C4-2B (cell line): ENCODE data around the gene PIGQ.

Source experiments
- H3K27ac ChIP-seq: fragments of 450-650 bp; 2 replicates; pipeline ENCODE4 v1.5.1; 2017
- ZFX ChIP-seq: fragments of 450-650 bp; IDR thresholded peaks from 2 replicates; pipeline ENCODE4 v1.6.1; 2017
- TF ChIP-seq, protein P1 (sequence below): fragments of 450-650 bp; conservative IDR thresholded peaks from 2 replicates; pipeline ENCODE4 v1.5.1; 2017; ENCODE audit warnings: mild to moderate bottlenecking

PIGQ gene

DNA sequence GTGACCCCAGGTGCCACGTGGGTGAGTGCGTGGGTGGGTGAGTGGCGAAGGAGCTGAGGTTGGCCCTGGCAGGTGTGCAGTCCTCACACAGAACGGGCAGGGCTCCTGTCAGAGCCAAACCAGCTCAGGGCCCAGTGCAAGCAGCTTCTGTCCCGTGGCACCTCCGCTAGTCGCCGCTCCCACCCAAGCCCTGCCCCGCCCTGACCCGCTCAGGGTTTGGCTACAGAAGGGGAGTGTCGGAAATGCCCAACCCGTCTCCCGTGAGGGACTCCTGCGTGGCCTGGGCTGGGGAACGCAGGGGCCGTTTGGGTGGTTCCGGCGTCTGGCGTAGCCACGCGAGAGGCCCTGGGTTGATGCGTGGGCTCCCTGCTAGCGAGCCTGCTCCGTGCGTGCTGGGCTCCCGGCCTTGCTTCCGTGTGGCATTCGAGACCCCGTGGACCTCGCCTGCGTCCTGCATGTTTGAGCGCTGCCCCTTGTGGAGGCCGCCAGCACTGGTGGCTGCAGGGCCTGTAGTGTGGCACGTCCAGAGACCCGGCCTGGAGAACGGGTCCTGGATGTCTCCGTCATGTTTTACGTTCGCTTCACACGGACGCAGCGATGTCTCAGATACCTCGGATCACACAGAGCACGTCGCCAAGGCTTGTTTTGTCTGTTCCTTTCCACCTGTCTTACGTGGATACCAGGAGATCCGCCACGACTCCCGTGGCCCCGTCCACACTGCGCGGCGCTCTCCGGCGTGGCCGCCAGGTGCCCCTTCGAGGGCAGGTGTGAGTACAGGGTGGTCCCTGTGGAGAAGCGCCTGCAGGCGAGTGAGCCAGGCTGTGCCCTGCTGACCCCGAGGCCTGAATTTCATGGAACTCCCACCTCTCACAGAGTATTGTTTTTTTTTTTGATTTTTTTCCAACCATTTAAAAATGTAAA is 32.1 kb upstream of the PIGQ start:
- no peak overlapping the region for H3K27ac ChIP-seq
- TF ChIP-seq, protein P1, sequence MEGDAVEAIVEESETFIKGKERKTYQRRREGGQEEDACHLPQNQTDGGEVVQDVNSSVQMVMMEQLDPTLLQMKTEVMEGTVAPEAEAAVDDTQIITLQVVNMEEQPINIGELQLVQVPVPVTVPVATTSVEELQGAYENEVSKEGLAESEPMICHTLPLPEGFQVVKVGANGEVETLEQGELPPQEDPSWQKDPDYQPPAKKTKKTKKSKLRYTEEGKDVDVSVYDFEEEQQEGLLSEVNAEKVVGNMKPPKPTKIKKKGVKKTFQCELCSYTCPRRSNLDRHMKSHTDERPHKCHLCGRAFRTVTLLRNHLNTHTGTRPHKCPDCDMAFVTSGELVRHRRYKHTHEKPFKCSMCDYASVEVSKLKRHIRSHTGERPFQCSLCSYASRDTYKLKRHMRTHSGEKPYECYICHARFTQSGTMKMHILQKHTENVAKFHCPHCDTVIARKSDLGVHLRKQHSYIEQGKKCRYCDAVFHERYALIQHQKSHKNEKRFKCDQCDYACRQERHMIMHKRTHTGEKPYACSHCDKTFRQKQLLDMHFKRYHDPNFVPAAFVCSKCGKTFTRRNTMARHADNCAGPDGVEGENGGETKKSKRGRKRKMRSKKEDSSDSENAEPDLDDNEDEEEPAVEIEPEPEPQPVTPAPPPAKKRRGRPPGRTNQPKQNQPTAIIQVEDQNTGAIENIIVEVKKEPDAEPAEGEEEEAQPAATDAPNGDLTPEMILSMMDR = no peak; the same call in 1 of the 2 replicates
- TF ChIP-seq ZFX = no peak

DNA sequence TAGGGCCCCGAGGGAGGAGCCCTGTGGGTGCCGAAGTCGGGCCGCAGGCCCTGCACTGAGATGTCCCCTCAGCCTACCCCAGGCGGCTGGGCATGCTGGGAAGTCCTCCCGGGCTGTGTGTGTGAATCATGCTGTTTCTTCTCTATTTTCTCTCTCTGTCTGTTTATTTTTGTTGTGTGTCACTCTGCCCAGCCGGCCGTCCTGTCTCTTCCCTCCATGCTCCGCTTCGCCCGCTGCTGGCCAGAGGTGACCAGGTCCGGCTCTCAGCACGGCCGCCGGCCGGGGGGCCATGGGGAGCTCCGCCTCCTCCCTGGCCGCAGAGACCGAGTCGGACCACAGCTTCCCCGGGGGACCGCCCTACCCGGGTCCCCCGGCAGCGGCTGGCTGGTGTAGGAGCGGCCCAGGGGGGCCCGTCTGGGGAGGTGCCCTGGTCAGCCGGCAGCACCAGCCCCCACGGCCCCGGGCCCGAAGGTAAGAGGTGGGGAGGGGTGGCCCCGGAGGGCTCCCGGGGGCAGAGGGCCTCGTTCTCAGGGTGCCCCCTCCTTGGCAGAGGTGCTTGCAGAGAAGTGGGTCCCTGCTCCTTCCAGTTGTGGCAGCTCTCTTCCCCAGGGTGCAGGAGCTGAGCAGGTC is 29.8 kb upstream of the PIGQ start:
- TF ChIP-seq, protein P1 = no peak
- no peak for TF ChIP-seq ZFX
- H3K27ac ChIP-seq = no peak overlapping the region

DNA sequence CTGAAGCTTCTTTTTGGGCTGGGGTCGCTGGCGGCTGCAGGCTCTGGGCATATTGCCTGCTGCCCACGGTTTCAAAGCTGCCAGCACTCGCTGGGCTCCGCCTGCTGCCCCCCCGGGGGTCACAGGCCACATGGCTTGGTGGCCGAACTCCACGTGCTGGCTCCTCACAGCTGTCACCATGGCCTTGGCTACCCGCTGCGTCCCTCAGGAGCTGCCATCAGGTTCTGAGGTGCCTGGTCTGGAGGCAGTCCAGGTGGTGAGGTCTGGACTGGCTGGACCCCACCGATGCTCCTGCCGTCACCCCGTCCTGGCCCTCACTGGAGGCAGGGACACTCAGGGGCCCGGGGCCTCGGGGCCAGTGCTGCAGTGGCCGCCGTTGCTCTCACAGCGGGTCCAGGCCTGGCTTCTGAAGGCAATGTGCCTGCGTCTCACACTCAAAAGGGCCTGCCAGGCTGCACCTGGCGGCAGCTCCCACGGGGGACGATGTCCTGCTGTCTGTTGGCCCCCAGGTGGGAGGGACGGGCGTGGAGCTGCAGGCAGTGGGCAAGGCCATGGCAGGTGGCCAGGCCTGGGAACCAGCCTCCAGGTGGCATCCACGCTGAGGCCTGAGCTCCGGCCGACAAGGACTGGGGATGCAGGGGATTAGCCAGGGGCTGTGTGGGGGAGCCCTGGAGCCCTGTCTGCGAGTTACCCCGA is 29.0 kb upstream of the PIGQ start:
- TF ChIP-seq ZFX = no peak
- TF ChIP-seq, protein P1 = no peak
- H3K27ac ChIP-seq = no peak overlapping the region

DNA sequence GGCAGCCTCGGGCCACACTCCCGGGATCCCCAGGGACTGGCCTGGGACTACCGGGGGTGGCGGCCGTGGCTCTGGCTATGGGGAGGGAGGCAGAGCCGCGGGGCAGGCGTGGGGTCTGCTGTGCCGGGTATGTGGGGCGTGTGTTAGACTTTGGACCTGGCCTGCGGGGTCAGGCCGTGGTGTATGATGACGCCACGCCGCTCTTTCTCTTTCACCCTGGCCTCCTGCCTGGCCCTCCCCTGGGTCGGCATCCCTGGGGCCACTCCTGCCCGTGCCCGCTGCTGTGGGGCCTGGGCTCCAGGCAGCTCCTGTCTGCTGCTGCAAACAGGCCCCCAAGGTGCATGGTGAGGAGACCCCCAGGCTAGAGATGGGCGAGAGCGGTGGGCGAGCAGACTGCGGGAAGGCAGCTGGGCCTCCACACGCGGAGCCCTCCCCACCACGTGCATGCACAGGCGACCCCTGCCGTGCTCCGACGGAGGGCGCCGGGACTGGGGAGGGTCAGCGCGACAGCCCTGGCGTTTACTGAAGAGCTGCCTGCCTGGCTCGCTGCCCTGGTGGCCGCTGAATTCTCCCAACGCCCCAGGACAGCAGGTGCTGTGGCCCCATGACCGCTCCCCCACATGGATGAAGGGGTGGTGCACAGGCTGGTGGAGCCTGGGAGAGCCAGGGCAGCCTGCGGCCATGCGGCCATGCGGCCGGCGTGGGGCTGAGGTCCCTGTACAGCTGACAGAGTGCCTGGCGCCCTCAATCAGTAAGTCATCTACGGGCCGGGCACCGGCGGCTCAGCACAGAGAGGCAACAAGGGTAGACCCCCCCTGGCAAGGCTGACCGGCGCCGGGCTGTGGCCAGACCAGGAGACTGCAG is 26.2 kb upstream of the PIGQ start:
- TF ChIP-seq, protein P1 = no peak
- TF ChIP-seq ZFX = no peak
- no peak overlapping the region for H3K27ac ChIP-seq

DNA sequence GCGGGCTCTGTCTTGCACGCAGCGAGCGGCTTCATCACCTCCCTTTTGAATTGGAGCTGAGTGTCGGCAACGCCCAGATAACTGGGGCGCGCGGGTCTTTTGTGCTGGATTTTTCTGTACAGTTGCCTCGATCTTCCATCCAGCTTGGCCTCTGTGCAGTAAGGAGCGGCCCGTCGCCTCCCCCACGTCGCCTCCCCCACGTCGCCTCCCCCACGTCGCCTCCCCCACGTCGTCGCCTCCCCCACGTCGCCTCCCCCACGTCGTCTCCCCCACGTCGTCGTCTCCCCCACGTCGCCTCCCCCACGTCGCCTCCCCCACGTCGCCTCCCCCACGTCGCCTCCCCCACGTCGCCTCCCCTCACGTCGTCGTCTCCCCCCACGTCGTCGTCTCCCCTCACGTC is 25.3 kb upstream of the PIGQ start:
- H3K27ac ChIP-seq = no peak overlapping the region
- TF ChIP-seq, protein P1 = no peak
- no peak for TF ChIP-seq ZFX

DNA sequence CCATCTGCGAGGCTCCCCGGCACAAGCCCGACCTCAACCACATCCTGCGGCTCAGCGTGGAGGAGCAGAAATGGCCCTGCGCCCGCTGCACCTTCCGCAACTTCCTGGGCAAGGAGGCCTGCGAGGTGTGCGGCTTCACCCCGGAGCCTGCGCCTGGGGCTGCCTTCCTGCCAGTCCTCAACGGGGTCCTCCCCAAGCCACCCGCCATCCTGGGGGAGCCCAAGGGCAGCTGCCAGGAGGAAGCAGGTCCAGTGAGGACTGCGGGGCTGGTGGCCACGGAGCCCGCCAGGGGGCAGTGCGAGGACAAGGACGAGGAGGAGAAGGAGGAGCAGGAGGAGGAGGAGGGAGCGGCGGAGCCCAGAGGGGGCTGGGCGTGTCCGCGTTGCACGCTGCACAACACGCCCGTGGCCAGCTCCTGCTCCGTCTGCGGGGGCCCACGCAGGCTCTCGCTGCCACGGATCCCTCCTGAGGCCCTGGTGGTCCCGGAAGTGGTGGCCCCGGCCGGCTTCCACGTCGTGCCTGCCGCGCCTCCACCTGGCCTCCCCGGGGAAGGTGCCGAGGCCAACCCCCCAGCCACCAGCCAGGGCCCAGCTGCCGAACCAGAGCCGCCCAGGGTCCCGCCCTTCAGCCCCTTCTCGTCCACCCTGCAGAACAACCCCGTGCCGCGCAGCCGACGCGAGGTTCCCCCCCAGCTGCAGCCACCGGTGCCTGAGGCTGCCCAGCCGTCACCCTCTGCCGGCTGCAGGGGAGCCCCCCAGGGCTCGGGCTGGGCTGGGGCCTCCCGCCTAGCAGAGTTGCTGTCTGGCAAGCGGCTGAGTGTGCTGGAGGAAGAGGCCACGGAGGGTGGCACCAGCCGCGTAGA is 22.6 kb upstream of the PIGQ start:
- TF ChIP-seq, protein P1 = peak; percentile 92
- TF ChIP-seq ZFX = no peak
- no peak overlapping the region; the same call in 1 of the 2 replicates for H3K27ac ChIP-seq
